Measurements from ENCODE around the gene ENOSF1.

- TF ChIP-seq, protein P1, sequence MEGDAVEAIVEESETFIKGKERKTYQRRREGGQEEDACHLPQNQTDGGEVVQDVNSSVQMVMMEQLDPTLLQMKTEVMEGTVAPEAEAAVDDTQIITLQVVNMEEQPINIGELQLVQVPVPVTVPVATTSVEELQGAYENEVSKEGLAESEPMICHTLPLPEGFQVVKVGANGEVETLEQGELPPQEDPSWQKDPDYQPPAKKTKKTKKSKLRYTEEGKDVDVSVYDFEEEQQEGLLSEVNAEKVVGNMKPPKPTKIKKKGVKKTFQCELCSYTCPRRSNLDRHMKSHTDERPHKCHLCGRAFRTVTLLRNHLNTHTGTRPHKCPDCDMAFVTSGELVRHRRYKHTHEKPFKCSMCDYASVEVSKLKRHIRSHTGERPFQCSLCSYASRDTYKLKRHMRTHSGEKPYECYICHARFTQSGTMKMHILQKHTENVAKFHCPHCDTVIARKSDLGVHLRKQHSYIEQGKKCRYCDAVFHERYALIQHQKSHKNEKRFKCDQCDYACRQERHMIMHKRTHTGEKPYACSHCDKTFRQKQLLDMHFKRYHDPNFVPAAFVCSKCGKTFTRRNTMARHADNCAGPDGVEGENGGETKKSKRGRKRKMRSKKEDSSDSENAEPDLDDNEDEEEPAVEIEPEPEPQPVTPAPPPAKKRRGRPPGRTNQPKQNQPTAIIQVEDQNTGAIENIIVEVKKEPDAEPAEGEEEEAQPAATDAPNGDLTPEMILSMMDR (conservative IDR thresholded peaks at IDR 0.05; ENCODE audit: low read depth, low read length): no peak
- no peak for TF ChIP-seq EZH2 (IDR thresholded peaks at IDR 0.05; ENCODE audit: borderline replicate concordance, low read depth, low read length, poor library complexity, severe bottlenecking)
Observed at GRCh38 chr18:731185-731584, 18.8 kb upstream of the ENOSF1 start.

Measured in A673 (cell line).